ENCODE measurements around the gene NCK2.

Gene NCK2

GRCh38 chr2:105879803-105880300, 135.1 kb downstream of the NCK2 start:
- H3K9me2 ChIP-seq (replicated peaks; ENCODE audit: insufficient read depth, low read length), result no peaks in the 10 kb centered on the region
- H3K9me3 ChIP-seq (ENCODE audit: insufficient read depth, low read length), result no peaks in the 10 kb centered on the region
- H4K20me1 ChIP-seq (ENCODE audit: low read depth, low read length), result no peaks in the 10 kb centered on the region
- H2AFZ ChIP-seq (ENCODE audit: low read depth, low read length, severe bottlenecking), result no peak overlapping the region
- no peaks in the 10 kb centered on the region for H3F3A ChIP-seq (ENCODE audit: insufficient read depth)
- no peak overlapping the region for H3K4me3 ChIP-seq (ENCODE audit: insufficient read depth, low read length, poor library complexity, severe bottlenecking)
- no peak overlapping the region for H3K27ac ChIP-seq (ENCODE audit: low read depth, low read length)
- no peaks in the 10 kb centered on the region for H3K36me3 ChIP-seq (ENCODE audit: low read length)
- H3K79me2 ChIP-seq (ENCODE audit: insufficient read depth, low read length), result no peaks in the 10 kb centered on the region
- no peak overlapping the region for H3K4me2 ChIP-seq (ENCODE audit: low read depth, low read length, poor library complexity, severe bottlenecking)
- H3K27me3 ChIP-seq (ENCODE audit: low read length), result no peaks in the 10 kb centered on the region
- no peak overlapping the region for H3K9ac ChIP-seq (ENCODE audit: low read length)
- TF ChIP-seq CTCF (IDR thresholded peaks at IDR 0.05; ENCODE audit: insufficient read depth, low read length, poor library complexity, severe bottlenecking) (no peak), EZH2phosphoT487 (conservative IDR thresholded peaks at IDR 0.05; ENCODE audit: low read length) (no peak)

- Histone ChIP-seq H3K36me3 (ENCODE audit: low read length) (no peaks in the 10 kb centered on the region), H3K27me3 (ENCODE audit: low read length) (no peaks in the 10 kb centered on the region), H3K9me3 (ENCODE audit: insufficient read depth, low read length) (no peaks in the 10 kb centered on the region), H4K20me1 (ENCODE audit: low read depth, low read length) (no peaks in the 10 kb centered on the region), H3K79me2 (ENCODE audit: insufficient read depth, low read length) (no peaks in the 10 kb centered on the region), H3K9me2 (replicated peaks; ENCODE audit: insufficient read depth, low read length) (no peaks in the 10 kb centered on the region), H3K4me3 (ENCODE audit: insufficient read depth, low read length, poor library complexity, severe bottlenecking) (no peak overlapping the region), H2AFZ (ENCODE audit: low read depth, low read length, severe bottlenecking) (no peak overlapping the region), H3K27ac (ENCODE audit: low read depth, low read length) (no peak overlapping the region), H3K9ac (ENCODE audit: low read length) (no peak overlapping the region), H3F3A (ENCODE audit: insufficient read depth) (no peaks in the 10 kb centered on the region), H3K4me2 (ENCODE audit: low read depth, low read length, poor library complexity, severe bottlenecking) (no peak overlapping the region)
- TF ChIP-seq EZH2phosphoT487 (conservative IDR thresholded peaks at IDR 0.05; ENCODE audit: low read length), result no peak
- TF ChIP-seq CTCF (IDR thresholded peaks at IDR 0.05; ENCODE audit: insufficient read depth, low read length, poor library complexity, severe bottlenecking), result no peak
These were observed 135.9 kb downstream of the NCK2 start for GRCh38 chr2:105880637-105881036.

- Histone ChIP-seq H3K9me3 (ENCODE audit: insufficient read depth, low read length) (no peaks in the 10 kb centered on the region), H3K4me3 (ENCODE audit: insufficient read depth, low read length, poor library complexity, severe bottlenecking) (no peak overlapping the region), H3K9ac (ENCODE audit: low read length) (no peak overlapping the region), H4K20me1 (ENCODE audit: low read depth, low read length) (no peaks in the 10 kb centered on the region), H3F3A (ENCODE audit: insufficient read depth) (no peaks in the 10 kb centered on the region), H3K4me2 (ENCODE audit: low read depth, low read length, poor library complexity, severe bottlenecking) (no peak overlapping the region), H3K27ac (ENCODE audit: low read depth, low read length) (no peak overlapping the region), H3K27me3 (ENCODE audit: low read length) (no peaks in the 10 kb centered on the region), H3K36me3 (ENCODE audit: low read length) (no peaks in the 10 kb centered on the region), H3K79me2 (ENCODE audit: insufficient read depth, low read length) (no peaks in the 10 kb centered on the region), H2AFZ (ENCODE audit: low read depth, low read length, severe bottlenecking) (no peak overlapping the region), H3K9me2 (replicated peaks; ENCODE audit: insufficient read depth, low read length) (no peaks in the 10 kb centered on the region)
- TF ChIP-seq CTCF (IDR thresholded peaks at IDR 0.05; ENCODE audit: insufficient read depth, low read length, poor library complexity, severe bottlenecking) (no peak), EZH2phosphoT487 (conservative IDR thresholded peaks at IDR 0.05; ENCODE audit: low read length) (no peak)
These were observed 136.8 kb downstream of the NCK2 start for GRCh38 chr2:105881286-105882136.
